ENCODE data around the gene INPP5F. TPM values are rescaled to one million over a fixed set of nuclear protein-coding genes. Genes with fewer than 3 reads are reported as not detected.

The INPP5F gene
- total and polyA plus RNA-seq, 9 of the 15 experiments (the other 6 are each of a cell fraction or from before 2014, with no cell fraction given): 1.6 to 7.3 (median 6.0) TPM

DNA sequence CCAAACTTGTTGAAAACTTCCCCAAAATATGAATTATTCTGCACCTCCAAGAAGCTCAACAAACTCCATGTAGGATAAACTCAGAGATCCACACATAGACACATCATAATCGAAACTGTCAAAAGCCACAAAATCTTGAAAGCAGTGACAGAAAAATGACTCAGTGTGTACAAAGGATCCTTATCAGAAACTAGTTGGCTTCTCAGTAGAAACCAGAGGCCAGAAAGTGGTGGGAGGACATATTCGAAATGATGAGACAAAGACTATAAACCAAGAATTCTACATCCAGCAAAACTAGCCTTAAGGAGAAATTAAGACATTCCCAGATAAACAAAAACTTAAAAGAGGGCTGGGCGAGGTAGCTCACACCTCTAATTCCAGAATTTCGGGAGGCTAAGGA, 108.3 kb downstream of the INPP5F start (continued):
- TF ChIP-seq, protein P1, sequence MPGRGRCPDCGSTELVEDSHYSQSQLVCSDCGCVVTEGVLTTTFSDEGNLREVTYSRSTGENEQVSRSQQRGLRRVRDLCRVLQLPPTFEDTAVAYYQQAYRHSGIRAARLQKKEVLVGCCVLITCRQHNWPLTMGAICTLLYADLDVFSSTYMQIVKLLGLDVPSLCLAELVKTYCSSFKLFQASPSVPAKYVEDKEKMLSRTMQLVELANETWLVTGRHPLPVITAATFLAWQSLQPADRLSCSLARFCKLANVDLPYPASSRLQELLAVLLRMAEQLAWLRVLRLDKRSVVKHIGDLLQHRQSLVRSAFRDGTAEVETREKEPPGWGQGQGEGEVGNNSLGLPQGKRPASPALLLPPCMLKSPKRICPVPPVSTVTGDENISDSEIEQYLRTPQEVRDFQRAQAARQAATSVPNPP (IDR thresholded peaks at IDR 0.05; ENCODE audit: borderline replicate concordance, insufficient read depth, insufficient read length): no peak
- TF ChIP-seq SMARCE1 (IDR thresholded peaks at IDR 0.05): peak; percentile 91; the same call in 1 of the 2 replicates
- peak; percentile 37; the same call in 1 of the 2 replicates for TF ChIP-seq EP300 (IDR thresholded peaks at IDR 0.05; ENCODE audit: low read length)
- TF ChIP-seq EZH2 (IDR thresholded peaks at IDR 0.05; ENCODE audit: borderline replicate concordance, low read depth, low read length): no peak
- TF ChIP-seq DPF2 (IDR thresholded peaks at IDR 0.05): peak; percentile 85
- peak; percentile 72 for TF ChIP-seq SOX6 (IDR thresholded peaks at IDR 0.05)
- no peak for TF ChIP-seq BACH1 (tag; IDR thresholded peaks at IDR 0.05)
- no peak for TF ChIP-seq CBFB (CRISPR knock-in tag; IDR thresholded peaks at IDR 0.05)
- 0 out of 2 replicates have a peak, but pooled peaks have one; percentile 26 for TF ChIP-seq EHMT2 (IDR thresholded peaks at IDR 0.05)
- peak; percentile 82 for TF ChIP-seq SMARCA4 (IDR thresholded peaks at IDR 0.05)
- TF ChIP-seq FOXA1 (IDR thresholded peaks at IDR 0.05; ENCODE audit: borderline replicate concordance): 0 out of 2 replicates have a peak, but pooled peaks have one; percentile 38
- TF ChIP-seq TBP (optimal IDR thresholded peaks at IDR 0.05; ENCODE audit: low read depth, low read length): no peak
- no peak for TF ChIP-seq ZSCAN29 (IDR thresholded peaks at IDR 0.05)
- TF ChIP-seq FOSL1 (tag; conservative IDR thresholded peaks at IDR 0.05): peak; percentile 95
- TF ChIP-seq, protein P2, sequence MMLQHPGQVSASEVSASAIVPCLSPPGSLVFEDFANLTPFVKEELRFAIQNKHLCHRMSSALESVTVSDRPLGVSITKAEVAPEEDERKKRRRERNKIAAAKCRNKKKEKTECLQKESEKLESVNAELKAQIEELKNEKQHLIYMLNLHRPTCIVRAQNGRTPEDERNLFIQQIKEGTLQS (IDR thresholded peaks at IDR 0.05): peak; percentile 73
- TF ChIP-seq, protein P2 (CRISPR knock-in tag; conservative IDR thresholded peaks at IDR 0.05): no peak
- TF ChIP-seq ZNF75A (CRISPR knock-in tag; IDR thresholded peaks at IDR 0.05): no peak
- peak; percentile 82 for TF ChIP-seq ARID1B (IDR thresholded peaks at IDR 0.05)
- 0 out of 2 replicates have a peak, but pooled peaks have one; percentile 5 for TF ChIP-seq MAFK (IDR thresholded peaks at IDR 0.05; ENCODE audit: low read length)
- TF ChIP-seq, protein P3, sequence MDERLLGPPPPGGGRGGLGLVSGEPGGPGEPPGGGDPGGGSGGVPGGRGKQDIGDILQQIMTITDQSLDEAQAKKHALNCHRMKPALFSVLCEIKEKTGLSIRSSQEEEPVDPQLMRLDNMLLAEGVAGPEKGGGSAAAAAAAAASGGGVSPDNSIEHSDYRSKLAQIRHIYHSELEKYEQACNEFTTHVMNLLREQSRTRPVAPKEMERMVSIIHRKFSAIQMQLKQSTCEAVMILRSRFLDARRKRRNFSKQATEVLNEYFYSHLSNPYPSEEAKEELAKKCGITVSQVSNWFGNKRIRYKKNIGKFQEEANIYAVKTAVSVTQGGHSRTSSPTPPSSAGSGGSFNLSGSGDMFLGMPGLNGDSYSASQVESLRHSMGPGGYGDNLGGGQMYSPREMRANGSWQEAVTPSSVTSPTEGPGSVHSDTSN (CRISPR knock-in tag; IDR thresholded peaks at IDR 0.05; ENCODE audit: low read depth): no peak
- TF ChIP-seq, protein P3 (tag; conservative IDR thresholded peaks at IDR 0.05; ENCODE audit: low read depth): 0 out of 2 replicates have a peak, but pooled peaks have one; percentile 12
- TF ChIP-seq, protein P4, sequence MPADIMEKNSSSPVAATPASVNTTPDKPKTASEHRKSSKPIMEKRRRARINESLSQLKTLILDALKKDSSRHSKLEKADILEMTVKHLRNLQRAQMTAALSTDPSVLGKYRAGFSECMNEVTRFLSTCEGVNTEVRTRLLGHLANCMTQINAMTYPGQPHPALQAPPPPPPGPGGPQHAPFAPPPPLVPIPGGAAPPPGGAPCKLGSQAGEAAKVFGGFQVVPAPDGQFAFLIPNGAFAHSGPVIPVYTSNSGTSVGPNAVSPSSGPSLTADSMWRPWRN (IDR thresholded peaks at IDR 0.05; ENCODE audit: low read depth): peak; percentile 17; the same call in 1 of the 2 replicates

All from K562 (cell line).